HG03432 (cell line): Measurements from ENCODE around the gene AQP2.

Experiments
- ATAC-seq: cut with Tn5 transposase; IDR thresholded peaks from one replicate; pipeline ENCODE4 v1.9.1; 2021; ENCODE audit warnings: mild to moderate bottlenecking, moderate library complexity; ENCODE audit not compliant: unreplicated experiment

The AQP2 gene, protein sequence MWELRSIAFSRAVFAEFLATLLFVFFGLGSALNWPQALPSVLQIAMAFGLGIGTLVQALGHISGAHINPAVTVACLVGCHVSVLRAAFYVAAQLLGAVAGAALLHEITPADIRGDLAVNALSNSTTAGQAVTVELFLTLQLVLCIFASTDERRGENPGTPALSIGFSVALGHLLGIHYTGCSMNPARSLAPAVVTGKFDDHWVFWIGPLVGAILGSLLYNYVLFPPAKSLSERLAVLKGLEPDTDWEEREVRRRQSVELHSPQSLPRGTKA

GRCh38 chr12:49950273-49951251 is at the start of gene AQP2:
Gene AQP2 (plus strand): TSS chr12:49950737. CDS start chr12:49950831, 94 bp downstream.
- ATAC-seq, result no peak

DNA sequence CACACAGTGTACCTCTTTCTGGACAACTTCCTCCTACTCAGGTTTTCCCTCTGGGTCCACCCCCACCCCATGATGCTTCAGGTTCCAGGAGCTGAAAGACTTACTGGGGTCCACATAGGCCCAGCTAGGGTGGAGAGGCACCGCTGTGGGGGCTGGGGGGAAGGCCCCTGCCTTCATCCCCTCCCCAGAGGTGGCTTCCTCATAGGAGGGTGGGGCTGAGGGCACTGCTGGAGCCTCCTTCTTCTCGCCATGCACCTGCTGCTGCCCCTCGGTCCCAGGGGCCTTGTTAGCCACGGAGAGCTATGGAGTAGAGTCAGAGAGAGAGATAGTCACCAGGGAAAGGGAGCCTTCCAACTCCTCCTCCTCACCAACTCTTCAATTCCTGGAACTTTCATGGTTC is 49.5 kb upstream of the AQP2 start:
- ATAC-seq, result no peak

- no peak for ATAC-seq
Observed at GRCh38 chr12:49901986-49902385, 48.6 kb upstream of the AQP2 start.

- no peak for ATAC-seq
Observed at GRCh38 chr12:49902399-49903350, 47.9 kb upstream of the AQP2 start.

DNA sequence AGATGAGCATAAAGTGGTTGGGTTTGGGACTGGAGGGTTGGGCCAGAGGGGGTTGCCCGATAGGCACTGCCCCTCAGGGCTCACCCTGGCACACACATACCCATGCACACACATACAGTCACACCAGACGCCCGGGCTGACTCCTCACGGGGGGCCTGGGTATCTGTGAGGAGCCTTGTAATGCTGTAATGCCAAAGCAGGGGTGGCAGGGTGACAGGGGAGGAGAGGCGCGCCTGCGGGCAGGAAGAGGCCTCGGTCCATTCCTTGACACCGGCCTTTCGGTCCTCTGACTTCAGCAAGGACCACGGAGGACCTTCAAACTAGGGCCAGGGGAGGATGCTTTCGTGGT is 47.2 kb upstream of the AQP2 start:
- ATAC-seq, result no peak

DNA sequence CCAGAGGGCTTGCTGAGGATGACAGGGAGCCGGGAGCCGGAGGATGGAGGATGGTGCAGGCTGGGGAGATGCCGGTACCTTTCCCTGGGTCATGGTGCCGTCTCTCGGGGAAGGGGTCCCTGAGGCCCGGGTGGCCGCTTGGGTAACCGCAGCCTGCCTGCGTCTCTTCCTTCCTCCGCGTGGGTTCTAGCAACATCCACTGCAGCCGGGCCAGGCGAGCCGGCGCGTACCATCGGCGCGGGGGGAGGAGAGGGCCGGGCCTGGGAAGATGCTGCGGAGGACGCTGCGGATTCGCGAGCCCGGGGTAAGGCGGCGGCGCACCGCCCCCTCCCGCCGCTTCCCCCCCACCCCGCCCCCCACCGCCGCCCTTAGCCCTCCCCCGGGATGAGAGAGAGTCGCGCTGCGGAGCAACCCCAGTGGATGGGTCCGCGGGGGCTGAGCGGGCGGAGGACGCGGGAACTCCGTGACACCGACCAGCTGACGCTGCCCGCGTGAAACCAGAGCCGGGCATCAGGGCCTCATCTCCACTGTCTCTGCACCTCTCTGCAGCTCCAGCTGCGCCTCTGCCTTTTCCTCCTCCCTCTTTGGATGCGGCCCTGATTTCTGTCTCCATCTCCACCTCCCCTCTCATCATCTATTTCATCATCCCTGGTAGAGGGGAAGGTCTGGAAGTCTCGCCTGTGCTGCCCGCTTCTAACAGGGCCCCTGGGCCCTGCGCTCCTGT is 46.7 kb upstream of the AQP2 start, which contains the start of gene FAIM2:
Gene FAIM2 (minus strand): TSS at position 201 of the 724 bp plus-strand sequence. CDS start 108 bp downstream, at position 93.
- ATAC-seq, result no peak

DNA sequence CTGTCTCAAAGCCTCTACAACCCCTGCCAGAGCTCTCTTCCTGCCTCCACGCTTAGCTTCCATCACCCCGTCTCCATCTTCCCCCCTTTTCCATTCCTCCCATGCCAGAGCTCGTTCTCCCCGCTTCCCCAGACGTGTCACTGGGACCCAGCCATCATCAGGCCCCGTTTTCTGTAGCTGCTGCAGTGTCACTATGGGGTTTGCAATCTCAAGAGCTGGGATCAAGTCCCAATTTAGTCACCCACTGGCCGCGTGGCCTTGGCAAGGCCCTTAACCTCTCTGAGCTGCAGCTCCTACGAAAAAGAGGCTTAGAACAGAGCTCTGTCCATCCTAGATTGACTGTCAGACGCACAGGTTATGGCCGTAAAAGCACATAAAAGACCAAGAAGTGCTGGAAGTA is 45.9 kb upstream of the AQP2 start:
- ATAC-seq, result no peak

DNA sequence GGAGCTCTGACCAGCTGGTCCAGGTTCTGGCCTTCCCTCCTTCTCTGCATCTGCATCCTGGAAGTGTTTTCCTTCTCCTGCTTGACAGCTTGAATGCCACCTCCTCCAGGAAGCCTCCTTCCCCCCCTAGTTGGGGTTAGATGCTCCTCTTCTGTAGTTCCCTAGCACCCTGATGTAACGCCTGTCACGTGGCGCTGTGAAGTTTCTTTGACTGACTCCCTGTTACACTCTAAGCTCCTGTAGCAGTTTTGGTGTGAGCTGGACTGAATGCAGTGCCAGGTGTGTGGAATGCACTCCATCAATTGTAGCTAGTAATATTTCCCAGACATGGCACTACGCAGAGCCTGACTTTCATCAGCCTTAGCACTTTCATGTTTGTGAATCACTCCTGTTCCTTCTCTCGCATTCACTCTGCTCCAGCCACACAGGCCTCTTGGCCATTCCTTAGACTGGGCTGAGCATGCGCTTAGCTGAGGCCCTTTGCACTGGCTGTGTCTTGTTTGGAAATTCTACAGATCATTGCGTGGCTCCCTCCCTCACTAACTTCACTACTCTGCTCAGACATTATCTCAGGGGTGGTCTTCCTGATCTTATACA is 44.7 kb upstream of the AQP2 start:
- ATAC-seq, result no peak

GRCh38 chr12:49907352-49907751 is 43.2 kb upstream of the AQP2 start:
- no peak for ATAC-seq

DNA sequence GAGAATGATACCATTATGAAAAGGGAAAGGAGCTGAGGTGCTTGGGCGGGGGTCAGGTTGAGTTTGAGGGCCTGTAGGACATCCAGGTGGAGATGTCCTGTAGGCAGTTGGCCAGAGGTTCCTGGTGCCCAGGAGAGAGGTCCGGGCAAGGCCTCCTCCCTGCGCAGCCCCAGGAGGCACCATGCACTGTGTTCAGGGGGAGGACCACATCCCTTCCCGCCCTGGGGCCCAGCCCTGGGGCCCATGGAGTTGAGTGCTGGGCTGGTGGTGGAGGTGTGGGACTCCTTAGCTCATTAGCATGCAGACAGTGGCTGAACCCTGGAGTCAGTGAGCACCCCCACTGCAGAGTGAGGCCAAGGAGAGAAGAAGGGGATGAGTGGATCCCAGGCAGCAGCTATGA is 41.2 kb upstream of the AQP2 start:
- ATAC-seq, result no peak

DNA sequence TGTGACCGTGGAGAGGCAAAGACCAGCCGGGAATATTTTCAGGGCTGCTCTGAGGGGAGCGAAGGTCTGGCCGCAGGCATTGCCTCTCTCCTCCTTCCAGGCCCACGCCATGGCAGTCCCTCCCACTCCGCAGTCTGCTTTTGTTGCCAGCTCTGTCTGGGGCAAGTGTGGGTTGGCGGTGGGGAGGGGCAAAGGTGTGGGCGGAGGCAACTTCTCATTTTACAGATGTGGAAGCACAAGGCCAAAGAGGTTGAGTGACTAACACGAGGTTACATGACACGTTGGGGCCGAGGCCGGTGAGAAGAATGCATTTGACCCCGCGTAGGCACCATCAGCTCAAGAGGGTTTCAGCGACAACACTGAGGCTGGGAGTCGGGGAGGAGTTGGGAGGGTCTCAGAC is 40.7 kb upstream of the AQP2 start:
- ATAC-seq, result no peak

GRCh38 chr12:49910331-49911212 is 40.0 kb upstream of the AQP2 start:
- no peak for ATAC-seq

DNA sequence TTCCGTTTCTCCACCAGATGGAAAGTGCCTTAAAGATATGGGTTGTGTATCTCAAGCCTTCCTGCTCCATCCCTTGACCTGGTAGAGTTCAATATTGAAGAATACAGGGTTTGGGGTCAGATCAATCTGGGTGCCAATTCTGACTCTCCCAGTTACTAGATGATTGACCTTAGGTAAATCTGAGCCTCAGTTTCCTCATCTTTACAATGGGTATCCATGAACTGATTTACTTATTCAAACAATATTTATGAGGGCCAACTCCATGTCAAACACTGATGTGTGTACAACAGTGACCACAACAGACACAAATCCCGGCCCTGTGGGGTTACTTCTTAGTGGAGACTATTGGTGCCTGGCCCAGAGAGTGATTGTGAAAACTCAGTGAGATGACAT is 39.3 kb upstream of the AQP2 start:
- ATAC-seq, result no peak

DNA sequence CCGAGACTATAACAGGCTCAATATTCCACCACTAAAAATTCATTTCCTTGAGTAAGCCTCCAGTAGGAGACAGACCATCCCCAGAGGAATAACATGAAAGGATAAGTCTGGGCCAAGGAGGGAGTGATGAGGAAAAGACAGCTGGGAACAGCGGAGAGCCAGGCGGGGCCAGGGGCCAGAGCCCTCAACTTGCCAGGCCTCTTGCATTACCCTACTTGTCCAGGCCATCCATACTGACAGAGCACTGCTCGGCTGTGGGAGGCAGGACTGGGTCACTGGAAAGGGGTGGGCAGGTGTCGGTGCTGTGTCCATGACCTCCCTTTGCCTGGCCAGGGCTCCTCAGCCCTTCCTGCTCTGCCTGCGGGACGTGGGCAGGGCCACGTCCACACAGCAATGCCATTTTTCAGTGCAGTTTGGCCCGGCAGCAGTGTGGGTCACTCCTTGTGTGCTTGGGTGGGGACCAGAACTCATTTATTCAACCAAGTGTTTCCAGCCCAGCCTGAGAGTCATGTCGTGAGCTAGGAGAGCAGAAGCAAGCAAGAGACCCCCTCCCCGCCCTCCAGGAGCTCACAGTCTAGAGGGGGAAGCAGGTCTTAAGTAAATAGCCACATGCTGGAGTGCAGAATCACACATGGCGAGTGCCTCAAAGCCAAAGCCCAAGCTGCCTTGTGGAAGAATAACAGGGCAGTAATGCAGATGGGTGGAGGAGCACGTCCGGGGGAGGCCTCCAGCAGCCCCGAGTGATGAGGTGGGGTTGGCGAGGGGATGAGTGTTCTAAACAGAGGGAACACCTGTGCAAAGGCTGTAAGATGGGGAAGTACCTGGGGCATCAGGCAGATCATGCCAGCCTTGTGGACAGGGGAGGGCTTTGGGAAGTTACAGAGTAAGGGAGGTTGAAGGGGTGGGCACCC is 37.9 kb upstream of the AQP2 start:
- no peak for ATAC-seq

- no peak for ATAC-seq
Observed at GRCh38 chr12:49916129-49916919, 34.2 kb upstream of the AQP2 start.

DNA sequence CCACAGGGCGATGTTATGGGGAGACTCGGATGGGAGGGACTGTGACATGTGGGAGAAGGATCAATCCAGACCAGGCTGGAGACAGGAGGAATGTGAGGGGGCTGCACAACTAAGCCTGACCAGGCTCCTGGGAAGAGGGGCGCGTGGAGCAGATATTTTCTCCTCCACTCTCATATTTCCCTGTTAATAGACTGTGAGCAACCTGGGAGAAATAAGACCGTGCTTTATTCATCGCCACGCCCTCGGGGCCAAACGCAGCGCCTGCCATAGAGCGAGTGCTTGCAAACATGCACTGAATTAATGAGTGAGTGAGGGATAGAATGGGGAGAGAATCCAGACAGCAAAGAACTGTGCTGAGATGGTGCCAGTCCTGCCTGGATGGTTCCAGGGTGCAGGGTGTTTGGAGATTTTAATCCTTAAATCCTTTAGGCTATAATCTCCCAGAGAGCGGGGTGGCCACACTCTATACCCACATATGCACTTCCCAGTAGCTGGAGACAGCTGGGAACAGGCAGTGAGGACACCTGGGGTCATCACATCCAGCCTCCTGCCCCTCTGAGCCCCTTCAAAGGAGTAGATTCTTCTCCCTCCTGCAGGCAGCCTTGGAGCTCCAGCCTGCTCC is 33.3 kb upstream of the AQP2 start:
- no peak for ATAC-seq

- ATAC-seq, result no peak
Observed at GRCh38 chr12:49917788-49918173, 32.8 kb upstream of the AQP2 start.
